ENCODE data around the gene MYCBP2. TPM values are rescaled to one million over a fixed set of nuclear protein-coding genes. Genes with fewer than 3 reads are reported as not detected.

MYCBP2 gene
- total RNA-seq, 1 experiment from 2014 or later: 53.3 TPM

DNA sequence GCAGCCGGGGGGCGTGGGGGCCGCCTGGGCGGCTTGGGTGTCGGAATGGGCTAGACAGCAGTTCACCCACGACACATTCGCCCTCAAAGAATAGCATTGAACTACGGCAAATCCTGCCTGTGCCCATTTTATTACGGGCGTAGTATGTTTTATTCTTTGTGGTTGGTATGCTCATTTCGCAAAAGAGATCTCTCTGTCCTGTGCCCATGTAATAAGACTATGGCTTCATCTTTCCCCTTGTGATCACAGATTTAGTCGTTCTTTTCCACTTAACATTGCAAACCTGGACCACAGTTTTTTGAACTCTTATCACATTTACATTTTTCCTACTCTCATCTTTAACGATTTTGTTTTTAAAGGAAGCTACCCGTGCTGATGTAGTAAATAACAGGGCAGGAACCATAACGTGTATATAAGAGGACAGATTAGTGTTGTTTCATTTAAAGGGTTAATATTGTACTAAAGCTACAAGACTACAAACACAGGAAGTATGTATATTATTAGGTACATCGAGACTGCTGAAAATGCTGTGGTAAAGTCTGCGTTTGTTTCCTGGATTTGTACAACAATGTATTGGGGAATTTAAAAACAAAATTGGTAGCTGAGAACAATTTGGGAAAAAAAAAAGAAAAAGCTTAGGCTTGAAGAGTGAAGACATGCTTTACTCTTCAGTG, 3.2 kb upstream of the MYCBP2 start:
- H3K9me3 ChIP-seq (ENCODE audit: low read length): no peaks in the 10 kb centered on the region
- POLR2A ChIA-PET (ENCODE audit: unreplicated experiment): interaction anchor here (0.6 kb wide), 1 partner anchor 69 kb away, joined by 3 read pairs; no protein-coding TSS in a partner anchor
- ATAC-seq (peak; percentile 2), DNase-seq (peak; percentile 34)
- CTCF ChIA-PET: interaction anchor here (0.8 to 1.0 kb wide), 2 partner anchors 148 to 197 kb away, joined by 3 to 6 read pairs; no protein-coding TSS in a partner anchor
- peak overlapping the region; percentile 96 for H2AFZ ChIP-seq (ENCODE audit: low read length)
- no peak for TF ChIP-seq EZH2 (IDR thresholded peaks at IDR 0.05; ENCODE audit: low read length, unreplicated experiment)
- TF ChIP-seq EZH2phosphoT487 (IDR thresholded peaks at IDR 0.05; ENCODE audit: borderline replicate concordance, low read length): no peak
- TF ChIP-seq, protein P1, sequence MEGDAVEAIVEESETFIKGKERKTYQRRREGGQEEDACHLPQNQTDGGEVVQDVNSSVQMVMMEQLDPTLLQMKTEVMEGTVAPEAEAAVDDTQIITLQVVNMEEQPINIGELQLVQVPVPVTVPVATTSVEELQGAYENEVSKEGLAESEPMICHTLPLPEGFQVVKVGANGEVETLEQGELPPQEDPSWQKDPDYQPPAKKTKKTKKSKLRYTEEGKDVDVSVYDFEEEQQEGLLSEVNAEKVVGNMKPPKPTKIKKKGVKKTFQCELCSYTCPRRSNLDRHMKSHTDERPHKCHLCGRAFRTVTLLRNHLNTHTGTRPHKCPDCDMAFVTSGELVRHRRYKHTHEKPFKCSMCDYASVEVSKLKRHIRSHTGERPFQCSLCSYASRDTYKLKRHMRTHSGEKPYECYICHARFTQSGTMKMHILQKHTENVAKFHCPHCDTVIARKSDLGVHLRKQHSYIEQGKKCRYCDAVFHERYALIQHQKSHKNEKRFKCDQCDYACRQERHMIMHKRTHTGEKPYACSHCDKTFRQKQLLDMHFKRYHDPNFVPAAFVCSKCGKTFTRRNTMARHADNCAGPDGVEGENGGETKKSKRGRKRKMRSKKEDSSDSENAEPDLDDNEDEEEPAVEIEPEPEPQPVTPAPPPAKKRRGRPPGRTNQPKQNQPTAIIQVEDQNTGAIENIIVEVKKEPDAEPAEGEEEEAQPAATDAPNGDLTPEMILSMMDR (conservative IDR thresholded peaks at IDR 0.05; ENCODE audit: low read depth, low read length): no peak
- peaks cover 18% of the 10 kb centered on the region for H3K79me2 ChIP-seq (ENCODE audit: low read length)
- H3K27ac ChIP-seq (ENCODE audit: low read length): peak overlapping the region; percentile 92
- peak overlapping the region; percentile 87 for H3K9ac ChIP-seq (ENCODE audit: low read length)
- H3K4me3 ChIP-seq (ENCODE audit: low read length): peak overlapping the region; percentile 97
- no TSS peak for BruUV-seq (replicated peaks)
- no peaks in the 10 kb centered on the region for H3K36me3 ChIP-seq (ENCODE audit: low read depth, low read length)
- no peaks in the 10 kb centered on the region for H3K9me2 ChIP-seq (replicated peaks; ENCODE audit: low read length)
- H3K4me2 ChIP-seq (ENCODE audit: low read length): peak overlapping the region; percentile 98
- intact Hi-C loops (cut with micrococcal nuclease): loop anchor here (1.0 to 5.0 kb wide), 5 partner anchors 48 to 237 kb away; no protein-coding TSS in a partner anchor
- H4K20me1 ChIP-seq (ENCODE audit: low read length): peaks cover 5% of the 10 kb centered on the region
- H3K27me3 ChIP-seq (ENCODE audit: low read length): no peaks in the 10 kb centered on the region
- peaks cover 12% of the 10 kb centered on the region for H3K4me1 ChIP-seq (ENCODE audit: insufficient read depth, low read length)
- H3F3A ChIP-seq (ENCODE audit: low read length, unreplicated experiment): no peaks in the 10 kb centered on the region

DNA sequence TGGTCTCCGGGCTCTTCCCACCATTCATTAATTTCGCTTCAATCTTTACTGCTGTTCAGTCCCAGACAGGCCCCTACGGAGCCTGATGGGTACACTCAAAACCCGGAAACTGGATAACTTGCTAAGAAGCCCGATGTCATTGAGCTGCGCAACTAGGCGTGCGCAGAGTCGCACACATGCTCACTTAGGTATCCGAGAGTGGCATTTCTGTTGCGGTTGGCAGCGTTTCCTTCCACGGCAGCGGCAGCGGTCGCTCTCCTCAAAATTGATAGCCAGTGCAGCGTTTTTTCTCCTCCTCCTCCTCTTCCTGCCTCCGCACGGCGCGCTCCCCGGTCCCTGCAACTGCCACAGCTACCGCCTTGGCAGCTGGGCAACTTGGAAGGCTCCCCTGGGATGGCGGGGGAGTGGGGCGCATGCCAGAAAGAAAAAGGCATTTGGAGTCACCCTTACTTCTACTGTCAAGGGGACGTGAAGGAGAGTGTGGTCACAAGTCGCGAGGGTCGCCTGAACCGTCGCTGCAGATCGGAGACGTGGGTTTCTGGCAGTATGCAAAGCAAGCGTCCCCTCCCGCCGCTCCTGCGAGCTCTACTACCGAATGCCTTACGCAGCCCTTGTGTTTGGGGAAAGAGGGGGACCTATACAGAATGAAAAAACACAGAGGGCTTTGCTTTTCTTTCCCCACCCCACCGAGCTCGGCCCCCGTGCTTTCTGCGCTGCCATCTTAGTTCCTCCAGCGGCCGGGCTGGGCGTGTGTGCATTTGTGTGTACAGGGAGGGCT, 2.4 kb upstream of the MYCBP2 start:
- Histone ChIP-seq H3K79me2 (ENCODE audit: low read length) (peaks cover 25% of the 10 kb centered on the region), H3K27me3 (ENCODE audit: low read length) (no peaks in the 10 kb centered on the region), H4K20me1 (ENCODE audit: low read length) (peaks cover 12% of the 10 kb centered on the region), H3F3A (ENCODE audit: low read length, unreplicated experiment) (no peaks in the 10 kb centered on the region), H3K9me2 (replicated peaks; ENCODE audit: low read length) (no peaks in the 10 kb centered on the region), H3K9me3 (ENCODE audit: low read length) (no peaks in the 10 kb centered on the region), H3K27ac (ENCODE audit: low read length) (peak overlapping the region; percentile 92), H3K4me1 (ENCODE audit: insufficient read depth, low read length) (peaks cover 19% of the 10 kb centered on the region), H3K36me3 (ENCODE audit: low read depth, low read length) (no peaks in the 10 kb centered on the region), H2AFZ (ENCODE audit: low read length) (peak overlapping the region; percentile 96), H3K4me3 (ENCODE audit: low read length) (peak overlapping the region; percentile 97), H3K9ac (ENCODE audit: low read length) (peak overlapping the region; percentile 87), H3K4me2 (ENCODE audit: low read length) (peak overlapping the region; percentile 98)
- ChIA-PET CTCF (interaction anchor here (0.5 to 1.0 kb wide), 2 partner anchors 12 to 149 kb away, joined by 3 to 6 read pairs; no protein-coding TSS in a partner anchor), POLR2A (ENCODE audit: unreplicated experiment) (interaction anchor here (0.6 kb wide), 1 partner anchor 91 kb away, joined by 4 read pairs; no protein-coding TSS in a partner anchor)
- DNase-seq (peak; percentile 92), ATAC-seq (peak; percentile 65)
- intact Hi-C loops (cut with micrococcal nuclease): loop anchor here (1.0 to 5.0 kb wide), 5 partner anchors 47 to 238 kb away; no protein-coding TSS in a partner anchor
- TF ChIP-seq, protein P1 (conservative IDR thresholded peaks at IDR 0.05; ENCODE audit: low read depth, low read length): no peak
- TF ChIP-seq EZH2phosphoT487 (IDR thresholded peaks at IDR 0.05; ENCODE audit: borderline replicate concordance, low read length): no peak
- TF ChIP-seq EZH2 (IDR thresholded peaks at IDR 0.05; ENCODE audit: low read length, unreplicated experiment): no peak
- TSS peak; percentile 56 for BruUV-seq (replicated peaks)
